Fibroblast of skin of left quadriceps (primary cell): ENCODE measurements around the gene FCN2.

Source experiments
- DNase-seq, 2 experiments: peaks; one replicate each; pipeline ENCODE4 v3.0.0-alpha.2; 2013; ENCODE audit warnings: low read depth in 2 of 2

Gene FCN2

DNA sequence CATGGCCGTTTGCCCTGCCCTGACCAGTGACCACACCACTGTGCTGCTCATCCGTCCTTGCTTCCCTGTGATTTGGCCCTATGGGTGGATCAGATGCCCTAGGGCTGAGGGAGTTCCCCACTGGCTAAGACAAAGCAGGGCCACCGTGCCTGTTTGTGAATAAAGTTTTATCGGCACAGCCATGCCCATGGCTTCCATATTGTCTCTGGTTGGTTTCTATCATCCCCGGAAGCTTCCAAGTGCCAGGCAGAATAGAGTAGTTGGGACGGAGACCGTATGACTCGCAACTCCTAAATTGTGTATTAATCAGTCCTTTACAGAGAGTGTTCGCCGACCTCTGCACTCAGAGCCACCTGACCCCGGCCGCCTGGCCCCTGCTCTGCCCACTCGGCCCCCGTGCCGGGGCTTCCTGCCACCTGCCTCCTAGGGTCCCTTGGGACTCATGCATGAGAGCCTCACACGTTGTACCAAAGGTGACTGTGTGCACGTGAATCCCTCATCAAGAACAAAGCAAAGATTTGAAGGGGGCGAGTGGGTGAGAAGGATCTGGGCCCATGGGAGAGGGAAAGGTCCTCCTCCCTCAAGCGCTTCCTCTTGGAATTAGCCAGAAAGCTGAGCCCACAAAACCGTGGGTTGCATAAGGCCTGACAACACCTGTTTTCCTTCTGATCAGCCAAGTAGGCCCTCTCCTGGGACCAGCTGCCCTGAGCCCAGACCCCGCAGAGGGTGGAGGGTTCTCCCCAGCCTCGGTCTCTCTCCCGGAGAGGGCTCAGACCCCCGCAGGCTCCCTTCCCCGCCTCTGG, 11.7 kb upstream of the FCN2 start:
- no peak for DNase-seq

DNA sequence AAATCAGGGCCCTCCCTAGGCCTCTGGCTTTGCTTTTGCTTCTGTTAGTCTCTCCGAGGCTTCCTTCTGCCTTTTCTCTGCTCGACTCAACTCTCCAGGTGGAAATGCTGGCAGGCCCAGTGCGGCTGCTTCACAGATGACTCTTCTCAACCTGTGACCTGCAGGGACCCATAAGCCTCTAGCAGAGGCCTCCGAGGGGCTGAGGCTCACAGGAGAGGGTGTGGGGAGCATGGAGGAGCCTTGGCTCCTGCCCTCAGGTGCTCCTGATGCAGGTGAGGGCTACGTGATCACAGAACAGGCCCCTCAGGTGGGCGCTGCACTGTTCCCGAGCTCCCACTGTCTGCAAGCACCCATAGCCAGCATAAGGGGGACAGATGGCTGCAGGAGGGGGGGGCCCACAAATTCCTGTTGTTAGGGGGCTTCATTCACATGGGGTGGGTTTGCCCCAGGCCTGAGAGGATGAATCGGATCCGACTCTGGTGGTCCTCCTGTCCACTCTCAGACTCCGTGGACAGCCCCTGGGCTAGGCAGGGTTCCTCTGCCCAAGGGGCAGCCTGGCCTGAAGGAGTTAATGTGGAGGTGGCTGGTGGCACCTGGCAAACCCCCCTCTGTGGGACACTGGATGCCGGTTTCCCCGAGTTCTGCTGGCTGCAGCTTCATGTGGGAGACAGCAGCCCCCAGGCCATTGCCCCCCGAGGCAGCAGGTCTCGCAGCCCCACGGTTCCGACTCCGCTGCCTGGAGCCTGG, 10.9 kb upstream of the FCN2 start:
- DNase-seq = no peak

DNA sequence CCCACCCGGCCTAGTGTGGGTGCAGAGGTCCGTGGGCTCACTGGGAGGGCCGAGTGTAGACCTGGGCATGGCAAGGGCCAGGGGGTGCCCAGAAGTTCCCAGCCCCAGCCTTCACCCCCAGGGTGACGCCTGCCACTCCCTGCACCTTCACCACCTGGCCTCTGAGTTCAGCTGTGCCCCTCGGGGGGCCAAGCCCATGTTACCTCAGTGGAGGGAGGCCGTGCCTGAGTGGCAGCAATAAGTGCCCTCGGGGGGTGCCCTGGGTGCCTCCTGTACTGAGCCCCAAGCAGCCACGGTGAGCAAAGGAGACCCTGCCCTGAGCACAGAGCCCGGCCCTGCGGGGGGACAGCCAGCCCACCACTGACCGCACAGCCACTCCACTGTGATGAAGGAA, 10.3 kb upstream of the FCN2 start:
- DNase-seq = no peak

DNA sequence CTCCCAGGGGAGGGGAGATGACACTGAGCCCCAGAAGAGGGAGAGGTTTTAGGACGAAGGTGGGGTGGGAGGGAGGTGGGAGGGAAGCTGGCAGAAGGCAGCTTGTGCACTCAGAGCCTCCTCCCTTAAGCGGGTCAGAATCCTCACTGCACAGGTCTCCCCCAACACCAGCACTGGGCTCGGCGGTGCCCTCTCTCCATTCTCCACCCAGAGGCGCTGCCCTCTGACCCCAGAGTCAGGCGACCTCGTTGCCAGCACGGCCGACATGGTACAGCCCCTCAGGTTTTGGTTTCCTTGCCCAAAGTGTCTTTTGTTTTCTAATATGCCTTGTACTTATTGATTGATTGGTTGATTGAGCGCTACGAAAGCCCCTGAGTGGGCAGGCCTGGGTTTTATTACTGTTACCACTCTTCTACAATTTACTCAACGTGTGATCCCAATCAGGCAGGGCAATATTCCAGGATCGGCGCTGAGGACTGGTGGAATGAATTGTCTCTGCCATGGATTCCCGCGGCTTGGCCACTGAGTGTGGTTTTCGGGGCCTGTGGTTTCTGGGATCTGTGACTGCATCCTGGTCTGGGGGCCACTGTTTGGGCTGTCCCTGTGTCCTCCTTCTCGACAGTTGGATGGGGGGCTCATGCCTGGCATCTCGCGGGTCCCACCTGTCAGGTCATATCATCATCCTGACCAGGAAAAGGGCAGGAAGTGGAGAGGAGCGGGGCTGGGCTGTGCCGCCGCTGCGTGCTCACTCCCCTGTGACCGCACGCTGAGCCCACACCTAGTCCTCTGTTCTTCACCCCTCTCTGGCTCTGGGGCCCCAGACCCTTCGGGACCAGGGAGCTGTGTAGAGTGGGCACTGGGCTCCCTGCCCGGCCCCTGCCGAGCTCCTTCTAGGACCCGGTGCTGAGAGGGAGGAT, 9.6 kb upstream of the FCN2 start:
- no peak for DNase-seq

DNA sequence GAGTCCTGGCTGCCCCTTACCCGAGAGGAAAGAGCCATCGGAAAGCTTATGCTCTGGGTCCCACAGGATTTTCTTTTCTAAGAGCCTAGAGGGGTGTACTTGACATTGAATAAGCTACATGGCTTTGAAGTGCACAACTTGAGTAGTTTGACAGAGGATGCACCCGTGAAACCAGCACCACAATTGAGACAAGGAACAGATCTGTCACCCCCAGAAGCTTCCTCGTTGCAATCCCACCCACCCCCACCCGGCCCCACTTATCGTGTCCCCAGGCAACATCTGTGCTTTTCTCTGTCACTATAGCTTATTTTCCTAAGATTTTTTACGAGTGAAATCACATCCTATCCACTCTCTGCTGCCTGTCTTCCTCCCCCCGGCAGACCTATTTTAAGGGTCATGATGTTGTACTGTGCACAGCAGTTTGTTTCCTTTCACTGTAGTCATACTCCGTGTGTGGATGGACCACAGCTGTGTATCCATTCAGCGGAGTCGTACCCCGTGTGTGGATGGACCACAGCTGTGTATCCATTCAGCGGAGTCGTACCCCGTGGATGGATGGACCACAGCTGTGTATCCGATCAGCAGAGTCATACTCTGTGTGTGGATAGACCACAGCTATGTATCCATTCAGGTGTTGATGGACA, 8.8 kb upstream of the FCN2 start:
- DNase-seq = no peak

DNA sequence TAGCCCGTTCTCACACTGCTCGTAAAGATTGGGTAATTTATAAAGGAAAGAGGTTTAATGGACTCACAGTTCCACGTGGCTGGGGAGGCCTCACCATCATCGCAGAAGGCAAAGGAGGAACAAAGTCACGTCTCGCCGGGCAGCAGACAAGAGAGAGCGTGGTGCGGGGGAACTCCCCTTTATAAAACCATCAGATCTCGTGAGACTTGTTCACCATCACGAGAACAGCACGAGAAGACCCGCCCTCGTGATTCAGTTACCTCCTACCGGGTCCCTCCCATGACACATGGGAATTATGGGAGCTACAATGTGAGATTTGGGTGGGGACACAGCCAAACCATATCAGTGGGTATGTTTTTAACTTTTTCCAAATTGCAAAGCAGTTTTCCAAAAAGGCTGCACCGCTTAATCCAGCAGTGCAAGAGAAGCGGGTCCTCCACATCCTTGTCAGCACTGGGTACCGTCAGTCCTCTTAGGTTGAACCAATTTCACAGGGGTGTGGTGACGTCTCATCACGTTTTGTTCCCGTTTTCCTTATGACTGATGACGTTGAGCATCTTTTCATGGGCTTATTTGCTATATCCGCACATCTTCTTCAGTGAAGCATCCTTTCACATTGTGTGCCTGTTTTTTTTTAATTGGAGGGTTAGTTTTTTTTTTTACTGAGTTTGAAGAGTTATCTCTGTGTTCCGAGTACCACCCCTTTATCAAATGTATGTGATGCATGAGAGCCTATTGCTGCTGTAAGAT, 8.0 kb upstream of the FCN2 start:
- no peak for DNase-seq

DNA sequence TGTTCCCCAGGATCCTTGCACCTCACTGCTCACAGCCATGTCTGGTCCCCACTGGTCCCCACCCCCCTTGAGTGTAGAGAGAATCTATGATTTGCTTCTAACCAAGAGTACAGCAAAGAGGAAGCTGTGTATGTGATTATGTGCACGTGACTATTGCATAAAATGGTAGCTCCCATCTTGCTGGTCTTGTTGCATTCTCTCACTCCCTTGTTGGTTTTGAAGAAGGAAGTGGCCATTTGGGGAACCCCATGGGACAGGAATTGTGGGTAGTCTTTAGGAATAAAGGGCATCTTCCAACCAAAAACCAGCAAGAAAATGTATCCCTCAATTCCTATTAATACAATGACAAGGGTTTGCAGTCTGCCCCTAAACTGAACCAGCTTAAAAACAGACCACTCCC, 5.2 kb upstream of the FCN2 start:
- DNase-seq = no peak

DNA sequence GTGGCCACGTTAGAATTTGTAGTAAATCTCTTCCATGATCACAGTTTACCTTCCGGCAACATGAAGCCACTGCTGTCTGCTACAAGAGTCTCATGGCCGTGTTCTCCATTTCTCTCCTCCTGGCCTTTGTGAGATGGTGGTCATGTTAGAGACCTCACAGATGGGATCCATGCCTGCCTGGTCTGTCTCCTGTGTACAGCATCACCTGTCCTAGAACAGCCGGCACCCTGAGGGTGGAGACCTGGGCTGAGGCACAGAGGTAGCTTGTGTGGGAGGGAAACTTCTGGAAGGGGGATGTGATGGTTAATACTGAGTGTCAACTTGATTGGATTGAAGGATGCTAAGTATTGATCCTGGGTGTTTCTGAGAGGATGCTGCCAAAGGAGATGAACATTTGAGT, 3.1 kb upstream of the FCN2 start:
- DNase-seq = no peak

DNA sequence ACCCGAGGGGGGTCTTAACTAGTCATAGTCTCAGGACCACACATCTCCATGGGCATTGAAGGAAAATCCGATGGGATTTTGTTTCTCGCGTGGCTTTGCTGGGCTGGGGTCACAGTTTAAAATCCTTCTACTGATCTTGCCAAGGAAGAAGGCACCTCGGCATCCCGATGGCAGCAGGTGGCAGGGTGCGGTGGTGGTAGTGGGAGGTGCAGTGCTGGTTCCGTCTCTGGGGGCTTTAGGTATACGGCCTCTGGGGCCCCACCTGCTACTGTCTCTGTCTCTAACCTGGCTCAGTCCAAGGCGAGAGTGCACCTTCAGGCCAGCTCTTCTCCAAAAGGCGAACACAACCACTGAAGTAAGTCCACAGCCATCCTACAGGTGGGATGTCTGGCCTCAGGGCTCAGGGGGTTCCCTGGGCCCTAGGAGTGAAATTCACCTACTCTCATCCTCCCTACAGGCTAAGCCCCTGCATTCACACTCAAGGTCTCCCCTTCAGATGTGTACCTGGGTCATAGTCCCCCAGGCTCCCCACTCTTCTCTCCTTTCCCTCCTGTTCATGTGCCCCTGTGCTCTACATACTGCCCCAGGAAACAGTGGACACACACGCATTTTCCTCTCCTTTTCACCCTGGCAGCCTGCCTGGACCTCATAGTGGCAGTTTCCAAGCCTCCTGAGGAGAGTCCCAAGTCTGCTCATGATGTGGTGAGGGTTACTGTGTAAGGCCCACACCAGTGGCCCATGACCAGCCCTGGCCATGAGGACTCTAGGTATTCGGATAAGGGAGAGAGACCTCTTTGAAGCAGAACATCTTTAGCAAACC, 736 bp upstream of the FCN2 start:
- DNase-seq = no peak

DNA sequence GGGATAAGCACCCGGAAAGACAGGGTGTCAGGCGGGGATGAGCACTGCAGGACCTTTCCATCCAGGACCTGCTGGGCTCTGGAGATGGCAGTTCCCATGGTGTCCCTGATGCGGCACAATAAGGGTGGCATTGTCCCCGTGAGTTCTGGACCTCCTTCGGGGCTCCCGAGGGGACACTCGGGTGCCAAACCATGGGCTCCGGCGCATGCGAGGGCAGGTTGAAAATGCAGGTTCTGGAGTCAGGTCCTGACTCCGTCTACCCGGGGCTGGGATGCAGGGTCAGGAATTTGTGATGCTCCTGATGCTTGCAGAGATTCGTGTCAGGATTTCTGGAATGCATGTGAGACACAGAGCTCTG, 682 bp downstream of the FCN2 start:
- no peak for DNase-seq

DNA sequence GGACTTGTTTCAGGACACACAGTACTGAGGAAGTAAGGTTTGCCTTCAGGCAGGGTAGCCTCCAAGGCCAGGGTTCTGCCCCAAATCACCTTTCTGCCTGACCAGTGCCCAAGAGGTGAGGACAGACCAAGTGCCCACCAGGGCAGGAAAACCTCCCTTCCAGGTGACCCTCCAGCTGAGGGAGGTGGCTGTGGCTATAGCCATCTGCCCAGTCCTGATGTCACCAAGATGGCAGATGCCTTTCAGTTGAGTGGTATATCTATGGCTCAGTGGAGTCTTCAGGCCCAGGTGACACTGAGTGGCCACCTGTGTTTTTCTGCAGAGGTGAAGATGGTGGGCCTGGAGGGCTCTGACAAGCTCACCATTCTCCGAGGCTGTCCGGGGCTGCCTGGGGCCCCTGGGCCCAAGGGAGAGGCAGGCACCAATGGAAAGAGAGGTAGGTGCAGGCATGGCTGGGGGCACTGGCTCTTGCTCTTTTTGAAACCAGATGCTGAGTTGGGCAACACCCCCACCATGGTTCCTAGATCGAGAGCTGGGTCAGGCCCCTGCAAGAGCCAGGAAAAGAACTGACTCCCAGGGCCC, 1.7 kb downstream of the FCN2 start:
- no peak for DNase-seq

DNA sequence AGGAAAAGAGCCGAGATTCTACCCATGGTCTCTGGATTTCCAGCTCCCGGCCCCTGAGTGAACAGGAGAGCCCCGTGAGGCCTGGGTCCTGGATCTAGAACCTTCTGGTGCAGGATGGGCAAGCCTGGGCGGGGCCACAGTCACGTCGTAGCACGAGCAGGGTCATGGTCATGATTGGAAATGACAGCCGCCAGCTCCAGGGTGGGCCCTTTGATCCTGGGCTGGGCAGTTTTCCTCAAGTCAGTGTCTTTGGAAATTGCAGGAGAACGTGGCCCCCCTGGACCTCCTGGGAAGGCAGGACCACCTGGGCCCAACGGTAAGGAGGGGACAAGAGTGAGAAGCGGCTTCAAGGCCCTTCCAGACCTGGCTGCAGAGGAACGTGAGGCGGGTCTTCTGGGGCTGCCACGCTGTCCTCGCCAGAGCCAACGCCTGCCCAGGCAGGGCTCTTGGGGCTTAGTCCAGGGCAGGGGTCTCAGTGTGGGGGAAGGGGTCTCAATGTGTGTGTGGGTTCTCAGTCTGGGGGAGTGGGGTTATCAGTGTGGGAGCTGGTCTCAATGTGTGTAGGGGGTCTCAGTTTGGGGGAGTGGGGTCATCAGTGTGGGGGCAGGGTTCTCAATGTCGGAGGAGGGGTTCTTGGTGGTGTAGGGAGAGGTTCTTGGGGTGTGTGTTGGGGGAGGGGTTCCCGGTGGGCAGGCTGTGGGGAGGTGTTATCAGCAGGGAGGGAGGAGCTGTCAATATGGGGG, 2.6 kb downstream of the FCN2 start:
- no peak for DNase-seq

DNA sequence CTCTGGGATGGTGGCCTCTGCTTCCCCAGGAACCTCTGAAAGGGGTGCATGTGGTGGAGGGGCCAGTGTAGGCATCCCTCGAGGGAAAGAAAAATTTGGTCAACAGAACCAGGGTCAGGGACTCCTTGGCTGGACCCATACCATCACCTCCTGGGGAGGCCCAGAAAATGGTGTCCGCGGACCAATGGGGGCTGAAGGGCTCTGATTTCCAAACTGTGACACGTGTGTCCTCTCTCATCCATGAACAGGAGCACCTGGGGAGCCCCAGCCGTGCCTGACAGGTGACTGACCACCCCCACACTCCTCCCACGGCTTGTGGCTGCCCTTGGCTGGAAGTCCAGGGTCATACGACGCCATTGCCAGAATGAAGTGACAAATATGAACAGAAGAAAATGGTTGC, 3.9 kb downstream of the FCN2 start:
- no peak for DNase-seq

DNA sequence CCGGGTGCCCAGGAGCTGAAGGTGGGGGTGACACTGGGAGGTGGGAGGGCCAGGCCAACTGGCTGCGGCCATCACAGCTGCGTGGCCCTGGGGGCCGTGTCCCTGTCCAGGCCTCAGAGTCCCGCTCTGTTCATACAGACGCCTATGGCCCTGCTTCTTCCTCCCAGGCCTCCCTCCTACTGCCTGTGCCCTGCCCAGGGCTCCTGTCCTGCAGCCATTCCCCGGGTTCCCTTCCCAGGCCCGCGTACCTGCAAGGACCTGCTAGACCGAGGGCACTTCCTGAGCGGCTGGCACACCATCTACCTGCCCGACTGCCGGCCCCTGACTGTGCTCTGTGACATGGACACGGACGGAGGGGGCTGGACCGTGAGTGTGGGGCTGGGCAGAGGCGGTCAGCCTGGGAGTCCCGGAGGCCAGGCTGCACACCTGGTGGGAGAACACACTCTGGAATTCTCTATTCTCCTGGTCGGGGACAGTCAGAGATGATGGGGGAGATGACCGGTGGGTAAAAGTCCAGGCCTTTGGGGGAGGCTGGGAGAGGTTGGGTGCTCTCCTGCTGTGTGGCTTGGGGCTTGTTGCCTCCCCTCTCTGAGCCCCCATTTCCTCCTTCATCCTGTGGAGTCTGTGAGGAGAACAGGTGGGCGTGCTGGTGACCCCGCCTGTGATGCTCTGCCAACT, 4.5 kb downstream of the FCN2 start:
- DNase-seq = no peak

DNA sequence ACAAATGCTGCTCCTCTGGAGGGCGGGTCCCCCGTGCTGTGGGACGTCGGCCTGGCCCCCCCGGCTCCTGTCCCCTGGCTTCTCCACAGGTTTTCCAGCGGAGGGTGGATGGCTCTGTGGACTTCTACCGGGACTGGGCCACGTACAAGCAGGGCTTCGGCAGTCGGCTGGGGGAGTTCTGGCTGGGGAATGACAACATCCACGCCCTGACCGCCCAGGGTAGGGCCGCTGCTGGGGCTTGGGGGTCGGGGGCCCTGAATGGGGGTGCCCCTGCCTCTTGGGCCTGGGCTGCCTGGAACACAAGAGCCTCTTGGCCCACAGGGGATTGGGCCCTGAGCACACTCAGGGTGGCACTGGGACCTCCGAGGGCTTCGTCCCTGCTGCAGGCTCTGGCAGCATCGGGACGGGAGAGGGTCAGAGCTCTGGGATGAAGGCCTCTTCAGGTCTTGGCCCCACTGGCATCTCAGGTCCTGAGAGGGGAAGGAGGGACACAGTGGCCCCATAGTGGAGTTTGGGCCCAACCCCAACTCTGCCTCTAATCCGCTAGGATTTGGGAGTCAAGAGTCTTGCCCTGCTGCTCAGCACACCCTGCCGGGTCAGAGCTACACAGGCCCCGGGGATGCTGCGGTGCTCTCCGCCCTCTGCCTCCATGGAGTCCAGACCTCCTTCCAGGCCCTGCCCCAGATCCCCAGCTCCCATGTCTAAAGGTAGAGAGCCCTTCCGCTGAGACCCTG, 5.2 kb downstream of the FCN2 start:
- no peak for DNase-seq

DNA sequence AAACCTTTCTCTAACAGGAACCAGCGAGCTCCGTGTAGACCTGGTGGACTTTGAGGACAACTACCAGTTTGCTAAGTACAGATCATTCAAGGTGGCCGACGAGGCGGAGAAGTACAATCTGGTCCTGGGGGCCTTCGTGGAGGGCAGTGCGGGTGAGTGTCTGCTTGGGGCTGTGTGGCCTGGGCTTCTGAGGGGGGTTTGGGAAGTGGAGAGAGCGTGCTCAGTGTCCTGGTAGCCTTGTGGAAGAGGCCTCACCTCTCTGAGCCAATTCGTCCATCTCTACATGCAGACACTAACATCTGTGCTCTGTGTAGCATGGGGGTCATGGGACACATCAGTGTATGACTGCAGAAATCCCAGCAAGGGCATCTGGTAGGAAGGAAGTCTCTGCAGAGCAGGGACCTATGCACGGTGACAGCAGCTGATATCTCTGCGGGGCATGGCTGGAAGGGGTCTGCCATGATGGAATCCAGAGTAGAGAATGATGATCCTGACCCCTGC, 5.9 kb downstream of the FCN2 start:
- no peak for DNase-seq

DNA sequence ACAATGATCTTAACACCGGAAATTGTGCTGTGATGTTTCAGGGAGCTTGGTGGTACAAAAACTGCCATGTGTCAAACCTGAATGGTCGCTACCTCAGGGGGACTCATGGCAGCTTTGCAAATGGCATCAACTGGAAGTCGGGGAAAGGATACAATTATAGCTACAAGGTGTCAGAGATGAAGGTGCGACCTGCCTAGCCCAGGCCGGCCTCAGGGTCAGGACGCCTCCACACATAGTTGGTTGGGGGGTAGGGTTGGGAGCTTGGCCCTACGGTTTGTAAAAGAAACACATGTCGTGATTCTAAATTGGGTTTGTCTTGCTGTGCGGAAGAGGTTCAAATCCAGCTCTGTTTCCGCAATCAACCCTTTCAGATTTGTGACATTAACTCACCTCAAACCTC, 6.6 kb downstream of the FCN2 start:
- DNase-seq = no peak
